Subcutaneous adipose tissue (tissue), 4 donors: ENCODE results near the gene TMEM151B. TPM values are rescaled to one million over a fixed set of nuclear protein-coding genes. Genes with fewer than 3 reads are reported as not detected.

ENCODE experiments used
- CTCF ChIP-seq: fragments of 450-650 bp; IDR thresholded peaks from one replicate; pipeline ENCODE4 v1.5.1; 2016; ENCODE audit warnings: low read depth, mild to moderate bottlenecking, control low read depth, antibody characterized with exemption, moderate library complexity
- total RNA-seq, 4 donors: library from RNA; depleted of rRNA; stranded (reverse); fragments of >200 nt; gene quantifications; one replicate each; pipeline ENCODE4 v1.1.0, GENCODE V29; 2016

The TMEM151B gene
- total RNA-seq, 4 donors from 2014 or later = not detected

- TF ChIP-seq CTCF = no peak
These were observed 5.9 kb upstream of the TMEM151B start for GRCh38 chr6:44264154-44265006.

GRCh38 chr6:44265007-44265721 lies 5.1 kb upstream of the TMEM151B start, which contains the start of gene NFKBIE:
Gene NFKBIE, minus strand, starts transcription at chr6:44265551. Its CDS starts 205 bp downstream, at chr6:44265346.
- no peak for TF ChIP-seq CTCF

GRCh38 chr6:44265722-44266233 lies 4.5 kb upstream of the TMEM151B start:
- no peak for TF ChIP-seq CTCF

- TF ChIP-seq CTCF = no peak
These were observed 3.9 kb upstream of the TMEM151B start for GRCh38 chr6:44266347-44266746.

DNA sequence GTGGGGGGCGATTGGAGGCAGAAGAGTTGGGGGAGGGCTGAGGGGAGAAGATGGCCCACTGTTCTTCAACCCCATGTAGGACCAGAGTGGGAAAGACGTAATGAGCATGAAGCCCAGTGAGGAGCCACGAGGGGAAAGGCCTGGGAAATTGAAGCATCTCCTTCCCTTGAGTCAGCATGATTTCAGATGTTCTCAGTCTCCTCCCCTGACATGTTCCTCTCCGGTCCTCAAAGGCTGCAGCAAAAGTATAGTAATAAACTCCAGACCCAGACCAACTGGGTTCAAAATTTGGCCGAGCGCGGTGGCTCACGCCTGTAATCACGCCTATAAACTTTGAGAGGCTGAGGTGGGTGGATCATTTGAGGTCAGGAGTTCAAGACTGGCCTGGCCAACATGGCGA lies 3.0 kb upstream of the TMEM151B start:
- TF ChIP-seq CTCF = no peak

DNA sequence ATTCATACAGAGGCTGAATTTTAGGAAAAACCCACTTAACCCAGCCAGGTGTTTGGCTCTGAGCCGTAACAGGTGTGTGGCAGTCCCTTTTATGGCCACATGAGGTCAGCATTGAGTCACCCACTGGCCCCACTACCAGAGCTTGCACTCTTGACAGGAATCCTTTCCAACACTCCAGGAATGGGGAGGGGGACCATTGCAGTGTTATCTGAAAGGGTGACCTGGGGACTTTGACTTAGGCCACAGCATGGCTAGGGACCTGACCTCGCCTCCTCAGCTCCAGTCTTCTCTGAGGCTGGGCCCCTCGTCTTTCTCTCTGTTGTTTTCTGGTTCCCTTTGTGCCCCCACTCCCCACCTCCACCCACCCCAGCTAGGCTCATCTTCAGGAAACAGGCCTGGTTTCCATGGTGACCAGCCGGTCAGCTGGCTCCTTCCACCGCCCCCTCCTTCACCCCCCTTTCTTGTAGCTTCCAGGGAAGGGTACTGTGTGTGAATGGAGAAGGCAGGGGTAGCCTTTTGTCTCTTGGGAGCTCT lies 2.1 kb upstream of the TMEM151B start:
- TF ChIP-seq CTCF = no peak
